RKO (cell line): ENCODE measurements around the gene ASIP.
"Not testable (repeated sequence)": the region's sequence is repeated elsewhere in the genome, so short reads cannot be mapped to it uniquely, and the experiment has no call there.

Source experiments
- DNase-seq: peaks from one replicate; pipeline ENCODE4 v3.0.0-alpha.2; 2016; ENCODE audit warnings: low spot score

ASIP gene

DNA sequence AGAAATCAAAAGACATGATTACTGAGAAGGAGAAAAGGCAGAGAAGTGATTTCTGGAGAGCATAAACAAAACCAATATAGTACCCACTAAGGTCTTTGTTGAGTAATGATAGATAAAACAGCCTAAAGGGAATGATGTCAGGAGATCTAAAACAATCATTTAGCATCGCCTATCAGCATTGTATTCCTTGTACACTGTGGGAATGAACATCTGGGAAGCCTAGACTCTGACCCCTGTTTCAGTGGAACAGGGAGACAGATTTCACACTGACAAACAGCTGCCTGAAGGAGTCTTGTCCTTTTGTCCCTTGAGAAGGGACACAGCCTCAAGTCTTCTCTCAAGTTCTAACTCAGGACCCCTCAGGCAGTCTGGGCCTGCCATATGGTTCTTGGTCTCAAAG is 1.7 kb downstream of the ASIP start:
- no peak for DNase-seq

DNA sequence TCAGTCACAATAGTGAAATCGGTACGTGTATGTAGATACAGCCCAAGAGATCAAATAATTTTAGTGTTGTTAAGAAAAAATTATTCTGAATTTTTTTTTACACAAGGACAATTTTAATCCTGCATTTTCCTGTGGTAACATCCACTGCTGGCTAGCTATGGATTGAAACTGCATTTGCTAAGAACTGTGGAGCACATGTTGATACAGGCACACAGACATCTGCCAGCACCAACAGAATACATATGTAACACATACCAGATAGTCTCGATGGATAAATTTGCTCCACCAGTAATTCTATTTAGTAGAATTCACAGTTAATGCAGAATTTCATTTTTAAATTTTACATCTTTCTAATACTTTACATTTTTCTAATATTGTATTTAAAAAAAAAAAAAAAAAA is 2.2 kb downstream of the ASIP start:
- DNase-seq, result no peak

- DNase-seq, result no peak
Observed at GRCh38 chr20:34246126-34246626, 5.0 kb downstream of the ASIP start.

- no peak for DNase-seq
Observed at GRCh38 chr20:34249291-34249690, 8.1 kb downstream of the ASIP start.

GRCh38 chr20:34250005-34250404 is 8.8 kb downstream of the ASIP start:
- no peak for DNase-seq

DNA sequence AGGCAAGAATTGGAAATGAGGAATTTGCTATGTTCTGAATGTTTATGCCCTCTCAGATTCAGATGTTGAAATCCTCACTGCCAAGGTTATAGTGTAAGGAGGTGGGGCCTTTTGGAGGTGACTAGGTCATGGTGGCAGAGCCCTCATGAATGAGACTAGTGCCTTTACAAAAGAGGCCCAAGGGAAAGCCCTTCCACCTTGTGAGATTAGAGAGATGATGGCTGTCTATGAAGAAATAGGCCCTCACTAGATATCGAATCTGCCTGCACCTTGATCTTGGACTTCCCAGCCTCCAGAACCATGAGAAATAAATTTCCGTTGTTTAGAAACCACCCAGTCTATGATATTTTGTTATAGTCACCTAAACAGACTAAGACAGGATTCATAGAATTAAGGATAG is 10.4 kb downstream of the ASIP start:
- DNase-seq, result no peak

- not testable (repeated sequence) for DNase-seq
Observed at GRCh38 chr20:34252431-34253086, 11.3 kb downstream of the ASIP start.

- no peak for DNase-seq
Observed at GRCh38 chr20:34254979-34255378, 13.8 kb downstream of the ASIP start.

DNA sequence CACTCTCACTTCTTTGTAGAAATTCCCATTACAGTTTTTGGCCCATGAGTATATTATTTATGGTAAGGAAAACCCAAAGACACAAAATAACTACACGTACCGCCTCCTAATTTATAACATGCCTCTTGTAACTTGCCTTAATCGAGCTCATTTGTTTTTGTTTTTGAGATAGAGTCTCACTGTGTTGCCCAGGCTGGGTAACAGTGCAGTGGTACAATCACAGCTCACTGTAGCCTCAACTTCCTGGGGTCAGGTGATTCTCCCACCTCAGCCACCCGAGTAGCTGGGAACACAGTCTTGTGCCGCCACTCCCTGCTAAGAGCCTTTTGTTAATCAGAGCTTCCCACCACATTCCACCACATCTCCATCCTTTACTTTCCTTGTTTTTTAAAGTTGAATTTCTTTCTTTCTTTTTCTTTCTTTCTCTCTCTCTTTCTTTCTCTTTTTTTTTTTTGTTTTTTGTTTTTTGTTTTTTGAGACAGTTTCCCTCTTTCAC is 15.5 kb downstream of the ASIP start:
- no peak for DNase-seq

- no peak for DNase-seq
Observed at GRCh38 chr20:34260208-34260942, 19.2 kb downstream of the ASIP start.

GRCh38 chr20:34262488-34263288 is 21.5 kb downstream of the ASIP start:
- DNase-seq, result no peak

- DNase-seq, result not testable (repeated sequence)
Observed at GRCh38 chr20:34263468-34263867, 22.2 kb downstream of the ASIP start.

DNA sequence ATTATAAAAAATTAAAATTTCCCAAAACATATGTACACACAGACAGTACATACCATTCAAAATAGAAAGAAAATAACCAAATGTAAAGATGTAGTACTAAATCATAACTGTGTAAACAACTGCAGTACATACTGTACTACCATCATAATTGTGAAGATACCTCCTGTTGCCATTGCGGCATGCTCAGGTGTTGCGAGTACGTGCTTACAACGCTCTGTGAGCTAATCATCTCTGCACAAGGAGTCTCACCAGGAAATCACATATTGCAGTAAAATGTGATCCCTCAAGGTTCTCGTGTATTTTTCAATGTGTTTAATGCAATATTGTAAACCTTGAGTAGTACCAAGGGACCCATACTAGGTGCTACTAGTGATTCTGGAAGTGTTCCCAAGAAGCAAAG is 22.9 kb downstream of the ASIP start:
- no peak for DNase-seq

- no peak for DNase-seq
Observed at GRCh38 chr20:34268145-34268544, 26.9 kb downstream of the ASIP start.

GRCh38 chr20:34268851-34269636 is 27.8 kb downstream of the ASIP start:
- no peak for DNase-seq

DNA sequence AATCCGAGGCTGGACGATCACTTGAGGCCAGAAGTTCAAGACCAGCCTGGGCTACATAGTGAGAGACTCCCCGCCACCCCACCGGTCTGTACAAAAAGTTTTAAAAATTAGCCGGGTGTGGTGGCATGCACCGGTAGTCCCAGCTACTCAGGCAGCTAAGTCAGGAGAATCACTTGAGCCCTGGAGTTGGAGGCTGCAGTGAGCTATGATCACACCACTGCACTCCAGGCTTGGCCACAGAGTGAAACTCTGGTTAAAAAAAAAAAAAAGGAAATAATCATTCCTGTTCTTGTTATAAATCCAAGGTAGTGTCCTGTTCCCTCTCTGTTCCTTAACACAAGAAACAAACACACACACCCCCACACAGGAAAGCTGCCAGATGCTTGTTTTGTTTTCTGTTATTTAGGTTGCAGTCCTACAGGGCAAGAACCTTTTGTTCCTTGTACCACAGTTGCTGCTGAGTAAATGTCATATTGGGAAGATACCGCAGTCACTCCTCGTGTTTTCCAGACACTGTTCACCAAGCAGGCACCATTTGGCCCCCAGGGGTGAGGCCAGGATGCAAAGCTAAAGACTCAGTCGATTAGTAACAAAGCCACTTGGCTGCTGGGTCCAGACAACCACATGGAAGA is 28.9 kb downstream of the ASIP start:
- no peak for DNase-seq

- DNase-seq, result no peak
Observed at GRCh38 chr20:34271956-34272355, 30.7 kb downstream of the ASIP start.

GRCh38 chr20:34274694-34275093 is 33.5 kb downstream of the ASIP start:
- no peak for DNase-seq

GRCh38 chr20:34281177-34281576 is 40.0 kb downstream of the ASIP start:
- no peak for DNase-seq

DNA sequence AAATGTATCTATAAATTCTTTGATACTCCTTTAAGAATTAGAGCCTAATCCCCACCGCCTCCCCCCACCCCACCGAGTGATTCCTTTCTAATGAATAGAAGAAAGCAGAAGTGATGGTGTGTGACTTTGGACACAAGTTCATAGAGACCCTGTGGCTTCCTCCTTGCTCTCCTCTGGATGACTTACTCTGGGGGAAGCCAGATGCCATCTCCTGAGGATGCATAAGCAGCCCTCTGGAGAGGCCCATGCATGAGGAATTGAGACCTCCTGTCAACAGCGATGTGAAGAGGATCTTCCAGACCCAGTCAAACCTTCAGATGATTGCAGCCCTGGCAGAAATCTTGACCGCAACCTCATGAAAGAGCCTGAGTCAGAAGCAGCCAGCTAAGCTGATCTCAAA is 40.8 kb downstream of the ASIP start:
- no peak for DNase-seq

GRCh38 chr20:34283844-34284243 is 42.6 kb downstream of the ASIP start:
- DNase-seq, result no peak
